ENCODE data around the gene ABCB8.
A peak's percentile ranks its signal among the peaks of the same experiment; 100 is the strongest.

The ABCB8 gene

GRCh38 chr7:150990416-150991186 lies 37.6 kb upstream of the ABCB8 start, which contains the start of gene NOS3:
NOS3 (plus strand) TSS chr7:150991017; CDS start chr7:150993804, 2,787 bp downstream.
- Mint-ChIP-seq H3K36me3 (ENCODE audit: low read depth) (no peaks in the 10 kb centered on the region), H3K9me3 (no peaks in the 10 kb centered on the region), H3K4me3 (peak within 1 kb of the TSS in 1 of 3 experiments; percentile 18), H3K27me3 (ENCODE audit: low read depth) (no peaks in the 10 kb centered on the region), H3K27ac (peak within 1 kb of the TSS; percentile 22 to 60 (median 52)), H3K4me1 (peaks cover 31% of the 10 kb centered on the region)
- no peak for TF ChIP-seq CTCF (IDR thresholded peaks at IDR 0.05; ENCODE audit: unreplicated experiment in 3 of 3)

DNA sequence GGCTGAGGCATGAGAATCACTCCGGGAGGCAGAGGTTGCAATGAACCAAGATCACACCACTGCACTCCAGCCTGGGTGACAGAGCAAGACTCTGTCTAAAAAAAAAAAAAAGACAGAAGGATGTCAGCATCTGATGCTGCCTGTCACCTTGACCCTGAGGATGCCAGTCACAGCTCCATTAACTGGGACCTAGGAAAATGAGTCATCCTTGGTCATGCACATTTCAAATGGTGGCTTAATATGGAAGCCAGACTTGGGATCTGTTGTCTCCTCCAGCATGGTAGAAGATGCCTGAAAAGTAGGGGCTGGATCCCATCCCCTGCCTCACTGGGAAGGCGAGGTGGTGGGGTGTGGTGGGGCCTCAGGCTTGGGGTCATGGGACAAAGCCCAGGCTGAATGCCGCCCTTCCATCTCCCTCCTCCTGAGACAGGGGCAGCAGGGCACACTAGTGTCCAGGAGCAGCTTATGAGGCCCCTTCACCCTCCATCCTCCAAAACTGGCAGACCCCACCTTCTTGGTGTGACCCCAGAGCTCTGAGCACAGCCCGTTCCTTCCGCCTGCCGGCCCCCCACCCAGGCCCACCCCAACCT lies 36.1 kb upstream of the ABCB8 start:
- TF ChIP-seq CTCF (IDR thresholded peaks at IDR 0.05; ENCODE audit: unreplicated experiment in 3 of 3): no peak
- Mint-ChIP-seq H3K9me3 (no peaks in the 10 kb centered on the region), H3K4me1 (peaks cover 23% of the 10 kb centered on the region), H3K27ac (peak overlapping the region in 2 of 3 experiments; percentile 48 to 61), H3K36me3 (ENCODE audit: low read depth) (no peaks in the 10 kb centered on the region), H3K27me3 (ENCODE audit: low read depth) (no peaks in the 10 kb centered on the region), H3K4me3 (no peak overlapping the region)

- no peaks in the 10 kb centered on the region for H3K9me3 Mint-ChIP-seq
- H3K27ac Mint-ChIP-seq: peak overlapping the region; percentile 48 to 84 (median 61)
- no peaks in the 10 kb centered on the region for H3K27me3 Mint-ChIP-seq (ENCODE audit: low read depth)
- no peaks in the 10 kb centered on the region for H3K36me3 Mint-ChIP-seq (ENCODE audit: low read depth)
- peaks cover 27% of the 10 kb centered on the region for H3K4me1 Mint-ChIP-seq
- no peak overlapping the region for H3K4me3 Mint-ChIP-seq
- no peak for TF ChIP-seq CTCF (IDR thresholded peaks at IDR 0.05; ENCODE audit: unreplicated experiment in 3 of 3)
Measured at GRCh38 chr7:150992833-150993302, 35.4 kb upstream of the ABCB8 start.

GRCh38 chr7:150993511-150993910 lies 34.7 kb upstream of the ABCB8 start:
- Mint-ChIP-seq H3K4me1 (peaks cover 21% of the 10 kb centered on the region), H3K4me3 (no peak overlapping the region), H3K27me3 (ENCODE audit: low read depth) (no peaks in the 10 kb centered on the region), H3K9me3 (no peaks in the 10 kb centered on the region), H3K27ac (peak overlapping the region in 1 of 3 experiments; percentile 64), H3K36me3 (ENCODE audit: low read depth) (no peaks in the 10 kb centered on the region)
- no peak for TF ChIP-seq CTCF (IDR thresholded peaks at IDR 0.05; ENCODE audit: unreplicated experiment in 3 of 3)

GRCh38 chr7:150994141-150994837 lies 34.0 kb upstream of the ABCB8 start:
- Mint-ChIP-seq H3K4me3 (no peak overlapping the region), H3K27me3 (ENCODE audit: low read depth) (no peaks in the 10 kb centered on the region), H3K27ac (peak overlapping the region; percentile 64 to 86 (median 82)), H3K9me3 (no peaks in the 10 kb centered on the region), H3K4me1 (peaks cover 18% of the 10 kb centered on the region), H3K36me3 (ENCODE audit: low read depth) (no peaks in the 10 kb centered on the region)
- no peak for TF ChIP-seq CTCF (IDR thresholded peaks at IDR 0.05; ENCODE audit: unreplicated experiment in 3 of 3)
